Measurements from ENCODE around the gene ELF3. TPM values are rescaled to one million over a fixed set of nuclear protein-coding genes. Genes with fewer than 3 reads are reported as not detected.

Gene ELF3
- total and polyA plus RNA-seq, 2 of the 13 experiments (the other 11 are each of a cell fraction or from before 2014, with no cell fraction given), result 11.5 to 55.1 TPM

GRCh38 chr1:202002507-202002906 lies 7.9 kb upstream of the ELF3 start:
- 93% methylated on average over 9 of the region's 9 CpGs for WGBS (ENCODE audit: low lambda C conversion rate)
- Histone ChIP-seq H3K9me3 (ENCODE audit: low read length) (no peaks in the 10 kb centered on the region), H3K79me2 (ENCODE audit: insufficient read depth, low read length) (no peaks in the 10 kb centered on the region), H3K4me1 (ENCODE audit: insufficient read depth, low read length) (peaks cover 20% of the 10 kb centered on the region), H2AFZ (ENCODE audit: low read length) (no peak overlapping the region), H3K27me3 (ENCODE audit: control insufficient read depth in 1 of 2, insufficient read depth in 2 of 2, low read length in 2 of 2) (no peaks in the 10 kb centered on the region), H3K4me2 (ENCODE audit: low read depth, low read length) (no peak overlapping the region), H3K27ac (ENCODE audit: extremely low read length, insufficient read depth, low read length) (no peak overlapping the region), H3K9ac (ENCODE audit: insufficient read depth, low read depth, low read length) (no peak overlapping the region), H4K20me1 (ENCODE audit: insufficient read depth, low read length) (peaks cover 8% of the 10 kb centered on the region; the same call in 1 of the 2 replicates), H3K36me3 (replicated peaks in 1 of 2; ENCODE audit: control insufficient read depth in 1 of 2, insufficient read depth in 2 of 2, low read length in 2 of 2) (peaks cover 17 to 59% of the 10 kb centered on the region in 2 experiments), H3K4me3 (replicated peaks in 1 of 3; ENCODE audit: insufficient read depth in 1 of 3, low read depth in 2 of 3, low read length in 3 of 3) (no peak overlapping the region)
- POLR2A ChIA-PET, result no interaction called here
- TF ChIP-seq SP2 (CRISPR knock-in tag; IDR thresholded peaks at IDR 0.05), result no peak
- no peak for TF ChIP-seq MTERF4 (CRISPR knock-in tag; IDR thresholded peaks at IDR 0.05)
- no peak for TF ChIP-seq ZNF224 (CRISPR knock-in tag; IDR thresholded peaks at IDR 0.05)
- TF ChIP-seq ZNF317 (CRISPR knock-in tag; IDR thresholded peaks at IDR 0.05), result no peak
- no peak for TF ChIP-seq HMG20B (CRISPR knock-in tag; conservative IDR thresholded peaks at IDR 0.05)
- TF ChIP-seq IRF9 (CRISPR knock-in tag; IDR thresholded peaks at IDR 0.05; ENCODE audit: borderline replicate concordance), result no peak
- no peak for TF ChIP-seq KAT2B (IDR thresholded peaks at IDR 0.05; ENCODE audit: borderline replicate concordance, low read depth, low read length)
- TF ChIP-seq, protein P1, sequence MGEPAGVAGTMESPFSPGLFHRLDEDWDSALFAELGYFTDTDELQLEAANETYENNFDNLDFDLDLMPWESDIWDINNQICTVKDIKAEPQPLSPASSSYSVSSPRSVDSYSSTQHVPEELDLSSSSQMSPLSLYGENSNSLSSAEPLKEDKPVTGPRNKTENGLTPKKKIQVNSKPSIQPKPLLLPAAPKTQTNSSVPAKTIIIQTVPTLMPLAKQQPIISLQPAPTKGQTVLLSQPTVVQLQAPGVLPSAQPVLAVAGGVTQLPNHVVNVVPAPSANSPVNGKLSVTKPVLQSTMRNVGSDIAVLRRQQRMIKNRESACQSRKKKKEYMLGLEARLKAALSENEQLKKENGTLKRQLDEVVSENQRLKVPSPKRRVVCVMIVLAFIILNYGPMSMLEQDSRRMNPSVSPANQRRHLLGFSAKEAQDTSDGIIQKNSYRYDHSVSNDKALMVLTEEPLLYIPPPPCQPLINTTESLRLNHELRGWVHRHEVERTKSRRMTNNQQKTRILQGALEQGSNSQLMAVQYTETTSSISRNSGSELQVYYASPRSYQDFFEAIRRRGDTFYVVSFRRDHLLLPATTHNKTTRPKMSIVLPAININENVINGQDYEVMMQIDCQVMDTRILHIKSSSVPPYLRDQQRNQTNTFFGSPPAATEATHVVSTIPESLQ (CRISPR knock-in tag; conservative IDR thresholded peaks at IDR 0.05), result no peak
- TF ChIP-seq, protein P2, sequence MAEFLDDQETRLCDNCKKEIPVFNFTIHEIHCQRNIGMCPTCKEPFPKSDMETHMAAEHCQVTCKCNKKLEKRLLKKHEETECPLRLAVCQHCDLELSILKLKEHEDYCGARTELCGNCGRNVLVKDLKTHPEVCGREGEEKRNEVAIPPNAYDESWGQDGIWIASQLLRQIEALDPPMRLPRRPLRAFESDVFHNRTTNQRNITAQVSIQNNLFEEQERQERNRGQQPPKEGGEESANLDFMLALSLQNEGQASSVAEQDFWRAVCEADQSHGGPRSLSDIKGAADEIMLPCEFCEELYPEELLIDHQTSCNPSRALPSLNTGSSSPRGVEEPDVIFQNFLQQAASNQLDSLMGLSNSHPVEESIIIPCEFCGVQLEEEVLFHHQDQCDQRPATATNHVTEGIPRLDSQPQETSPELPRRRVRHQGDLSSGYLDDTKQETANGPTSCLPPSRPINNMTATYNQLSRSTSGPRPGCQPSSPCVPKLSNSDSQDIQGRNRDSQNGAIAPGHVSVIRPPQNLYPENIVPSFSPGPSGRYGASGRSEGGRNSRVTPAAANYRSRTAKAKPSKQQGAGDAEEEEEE (CRISPR knock-in tag; IDR thresholded peaks at IDR 0.05; ENCODE audit: borderline replicate concordance), result no peak
- TF ChIP-seq ZNF703 (CRISPR knock-in tag; IDR thresholded peaks at IDR 0.05; ENCODE audit: borderline replicate concordance), result no peak
- TF ChIP-seq TP53 (CRISPR knock-in tag; conservative IDR thresholded peaks at IDR 0.05), result no peak
- TF ChIP-seq, protein P3, sequence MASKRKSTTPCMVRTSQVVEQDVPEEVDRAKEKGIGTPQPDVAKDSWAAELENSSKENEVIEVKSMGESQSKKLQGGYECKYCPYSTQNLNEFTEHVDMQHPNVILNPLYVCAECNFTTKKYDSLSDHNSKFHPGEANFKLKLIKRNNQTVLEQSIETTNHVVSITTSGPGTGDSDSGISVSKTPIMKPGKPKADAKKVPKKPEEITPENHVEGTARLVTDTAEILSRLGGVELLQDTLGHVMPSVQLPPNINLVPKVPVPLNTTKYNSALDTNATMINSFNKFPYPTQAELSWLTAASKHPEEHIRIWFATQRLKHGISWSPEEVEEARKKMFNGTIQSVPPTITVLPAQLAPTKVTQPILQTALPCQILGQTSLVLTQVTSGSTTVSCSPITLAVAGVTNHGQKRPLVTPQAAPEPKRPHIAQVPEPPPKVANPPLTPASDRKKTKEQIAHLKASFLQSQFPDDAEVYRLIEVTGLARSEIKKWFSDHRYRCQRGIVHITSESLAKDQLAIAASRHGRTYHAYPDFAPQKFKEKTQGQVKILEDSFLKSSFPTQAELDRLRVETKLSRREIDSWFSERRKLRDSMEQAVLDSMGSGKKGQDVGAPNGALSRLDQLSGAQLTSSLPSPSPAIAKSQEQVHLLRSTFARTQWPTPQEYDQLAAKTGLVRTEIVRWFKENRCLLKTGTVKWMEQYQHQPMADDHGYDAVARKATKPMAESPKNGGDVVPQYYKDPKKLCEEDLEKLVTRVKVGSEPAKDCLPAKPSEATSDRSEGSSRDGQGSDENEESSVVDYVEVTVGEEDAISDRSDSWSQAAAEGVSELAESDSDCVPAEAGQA (IDR thresholded peaks at IDR 0.05; ENCODE audit: low read depth), result no peak
- TF ChIP-seq, protein P3 (CRISPR knock-in tag; IDR thresholded peaks at IDR 0.05; ENCODE audit: borderline replicate concordance), result no peak
- CTCF ChIA-PET (ENCODE audit: low intra/inter-chr PET ratio, low total read pairs), result no interaction called here
- in situ Hi-C loops (cut with HindIII; ENCODE audit: extremely low pct_ligation_motif_present, low pct_unique_long_range_greater_than_20kb) (no loop called here), intact Hi-C loops (cut with micrococcal nuclease; ENCODE audit: unreplicated experiment) (no loop called here)
- ATAC-seq, result no peak
- no peak for FAIRE-seq
- no peak for DNase-seq (ENCODE audit: low spot score)
- no TSS peak for BruUV-seq (replicated peaks)
